Mesenteric fat pad (tissue), 1 donor: Measurements from ENCODE around the gene LARP7. TPM values are rescaled to one million over a fixed set of nuclear protein-coding genes. Genes with fewer than 3 reads are reported as not detected.
A peak's percentile ranks its signal among the peaks of the same experiment; 100 is the strongest.
"Not testable (repeated sequence)": the region's sequence is repeated elsewhere in the genome, so short reads cannot be mapped to it uniquely, and the experiment has no call there.

Source experiments
- DNase-seq: peaks from one replicate; pipeline ENCODE4 v3.0.0-alpha.2; 2020; ENCODE audit warnings: low spot score
- long read RNA-seq: library from polyadenylated mRNA; unstranded; transcript quantifications from one replicate; pipeline ENCODE4 v2.0.0, GENCODE V29; 2020
- total RNA-seq: library from RNA; stranded (reverse); fragmentation: NEBNext Ultra II Directional; extraction: Animal tissue kit (Norgen Biotek cat#: 25700); gene quantifications from one replicate; pipeline ENCODE4 v1.2.1, GENCODE V29; 2021
- donor health status: DM: yes; HTN: yes; CAD: no.

The LARP7 gene
- total RNA-seq: 36.0 TPM
- long read RNA-seq, partial matches to known transcripts: 7 of 12 reads
- long read RNA-seq, other reads (novel, unspliced or antisense): 3 of 12 reads

GRCh38 chr4:112636688-112637551, at the start of gene LARP7, which contains the start of gene ZGRF1:
TSS of gene LARP7 (plus strand) at chr4:112637143. CDS start at chr4:112644670, 7,527 bp downstream.
TSS of gene ZGRF1 (minus strand) at chr4:112636909. CDS start at chr4:112633176, 3,733 bp downstream.
- DNase-seq: peak; percentile 99

GRCh38 chr4:112589206-112589605, 47.7 kb upstream of the LARP7 start:
- no peak for DNase-seq

DNA sequence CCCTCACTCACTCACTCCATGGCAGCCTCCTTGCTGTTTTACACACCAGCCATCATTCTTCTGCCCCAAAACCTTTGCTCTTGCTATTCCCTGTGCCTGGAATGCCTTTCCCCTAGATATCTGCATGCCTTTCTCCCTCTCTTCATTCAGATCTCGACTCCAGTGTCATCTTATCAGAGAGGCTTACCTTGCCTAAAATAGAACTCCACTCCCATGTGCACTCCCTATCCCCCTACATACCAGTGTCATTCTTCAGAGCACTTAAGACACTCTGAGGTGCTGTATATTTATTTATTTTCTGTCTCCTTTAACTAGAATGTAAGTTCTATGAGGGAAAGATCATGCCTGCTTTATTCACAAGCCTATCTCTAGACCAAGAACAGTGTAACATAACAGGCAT, 45.4 kb upstream of the LARP7 start:
- no peak for DNase-seq

GRCh38 chr4:112592717-112593116, 44.2 kb upstream of the LARP7 start:
- no peak for DNase-seq

DNA sequence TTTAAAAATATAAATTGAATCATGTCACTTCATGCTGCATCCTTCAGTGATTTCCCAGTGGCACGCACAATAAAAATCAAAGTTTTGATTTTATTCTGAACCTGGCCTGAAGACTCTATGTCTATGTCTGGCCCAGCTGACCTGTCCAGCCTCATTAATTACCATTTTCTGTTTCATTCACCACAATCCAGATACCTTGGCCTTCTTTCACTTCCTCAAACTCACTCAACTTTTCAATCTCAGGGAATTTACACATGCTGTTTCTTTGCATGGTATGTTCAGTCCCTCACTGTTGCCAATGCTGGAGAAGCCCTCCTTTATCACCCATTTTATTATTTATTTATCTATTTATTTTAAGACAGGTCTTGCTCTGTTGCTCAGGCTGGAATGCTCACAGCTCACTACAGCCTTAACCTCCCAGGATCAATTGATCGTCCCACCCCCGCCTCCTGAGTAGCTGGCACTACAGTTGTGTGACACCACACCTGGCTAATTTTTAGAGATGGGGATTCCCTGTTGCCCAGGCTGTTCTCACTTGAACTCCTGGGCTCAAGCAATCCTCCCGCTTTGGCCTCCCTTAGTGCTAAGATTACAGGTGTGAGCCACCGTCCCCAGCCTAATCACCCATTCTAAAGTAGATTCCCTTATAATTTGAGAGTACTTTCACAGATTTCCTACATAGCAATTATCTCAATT, 43.4 kb upstream of the LARP7 start:
- no peak for DNase-seq

DNA sequence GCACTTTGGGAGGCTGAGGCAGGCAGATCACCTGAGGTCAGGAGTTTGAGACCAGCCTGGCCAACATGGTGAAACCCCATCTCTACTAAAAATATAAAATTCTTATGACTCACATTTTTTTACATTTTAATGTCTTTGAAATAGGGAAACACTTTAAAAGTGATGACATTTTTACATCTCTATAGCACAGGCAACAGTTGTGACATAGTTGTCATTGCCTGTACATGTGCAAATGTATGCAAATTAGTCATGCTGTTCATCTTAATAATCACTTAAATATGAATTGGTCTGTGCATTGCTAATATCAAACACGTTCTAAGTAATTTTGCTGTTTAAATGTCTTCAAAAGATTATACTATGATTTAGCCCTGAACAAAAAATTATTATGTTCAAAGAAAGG, 42.0 kb upstream of the LARP7 start:
- DNase-seq: no peak

DNA sequence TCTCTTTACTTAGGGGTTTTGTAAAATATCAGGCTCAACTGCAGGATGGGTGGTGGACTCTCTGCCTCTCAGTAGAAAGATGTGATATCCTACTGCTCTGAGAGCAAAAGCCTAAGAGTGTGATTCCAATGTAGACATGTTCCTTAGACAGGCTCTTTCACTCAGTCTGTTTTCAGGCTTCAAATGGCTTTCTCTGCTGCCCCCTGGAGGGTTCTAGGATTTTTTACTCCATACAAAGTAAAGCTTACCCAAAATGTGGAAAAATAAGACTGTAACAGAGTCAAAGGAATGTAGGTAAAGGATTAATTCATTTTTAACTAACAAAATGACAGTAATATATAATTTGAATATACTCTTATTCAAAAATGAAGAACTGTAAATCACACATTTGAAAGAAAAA, 32.4 kb upstream of the LARP7 start:
- no peak for DNase-seq

GRCh38 chr4:112612814-112613213, 24.1 kb upstream of the LARP7 start:
- not testable (repeated sequence) for DNase-seq

GRCh38 chr4:112616984-112617383, 20.0 kb upstream of the LARP7 start:
- DNase-seq: no peak

DNA sequence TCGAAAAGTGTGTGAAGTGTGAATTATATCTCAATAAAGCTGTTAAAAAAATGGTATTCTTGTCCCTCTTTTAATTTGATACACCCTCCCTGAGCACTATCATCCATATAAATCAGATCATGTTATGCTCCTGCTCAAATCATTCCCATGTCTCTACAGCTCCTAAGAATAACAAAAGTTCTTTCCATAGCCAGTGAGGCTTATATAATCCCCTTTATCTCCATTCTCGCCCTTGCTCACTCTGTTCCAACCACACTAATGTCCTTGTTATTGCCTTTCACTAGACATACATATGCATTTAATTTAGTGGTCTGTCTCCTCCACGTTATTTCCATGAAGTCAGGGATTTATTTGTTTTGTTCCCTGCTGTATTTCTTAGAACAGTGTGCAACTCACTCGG, 10.7 kb upstream of the LARP7 start:
- DNase-seq: no peak

DNA sequence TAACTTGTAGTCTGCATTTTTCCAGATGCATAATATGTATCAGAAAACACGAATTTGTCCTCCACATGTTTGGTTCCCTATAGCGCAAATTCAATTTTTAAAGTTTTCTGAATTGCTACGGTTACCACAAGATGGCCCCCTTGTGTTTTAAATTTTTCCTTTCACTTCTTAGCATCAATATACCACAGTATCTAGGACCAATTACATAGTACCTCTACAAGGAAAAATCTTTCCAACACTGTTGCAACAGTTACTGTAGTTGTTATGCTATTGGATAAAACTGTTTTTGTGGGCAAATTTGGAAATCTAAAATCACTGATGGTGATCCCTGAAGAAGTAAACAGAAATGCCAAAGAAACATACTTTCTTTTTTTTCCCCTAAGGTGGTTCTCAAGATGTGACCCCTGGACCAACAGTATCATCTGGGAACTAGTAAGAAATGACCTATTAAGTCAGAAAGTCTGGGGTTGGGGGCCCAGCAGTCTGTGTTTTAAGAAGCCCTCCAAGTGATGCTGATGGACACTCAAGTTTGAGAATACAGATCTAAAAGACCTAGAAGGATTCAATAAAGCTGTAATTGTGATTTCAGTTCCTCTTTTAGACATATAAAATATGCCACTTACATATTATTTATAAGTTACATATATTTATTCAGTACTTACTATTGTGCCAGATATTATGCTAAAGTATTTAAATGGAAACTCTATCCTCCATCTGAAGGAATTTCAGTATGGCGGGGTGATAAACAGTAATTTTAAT, 3.3 kb upstream of the LARP7 start:
- DNase-seq: no peak

GRCh38 chr4:112637552-112637866, 566 bp downstream of the LARP7 start:
- no peak for DNase-seq

GRCh38 chr4:112642526-112642925, 5.6 kb downstream of the LARP7 start:
- DNase-seq: no peak

GRCh38 chr4:112644595-112645535, 7.9 kb downstream of the LARP7 start:
- DNase-seq: not testable (repeated sequence)

GRCh38 chr4:112645541-112646329, 8.8 kb downstream of the LARP7 start:
- no peak for DNase-seq

GRCh38 chr4:112646632-112647537, 9.9 kb downstream of the LARP7 start:
- DNase-seq: no peak

DNA sequence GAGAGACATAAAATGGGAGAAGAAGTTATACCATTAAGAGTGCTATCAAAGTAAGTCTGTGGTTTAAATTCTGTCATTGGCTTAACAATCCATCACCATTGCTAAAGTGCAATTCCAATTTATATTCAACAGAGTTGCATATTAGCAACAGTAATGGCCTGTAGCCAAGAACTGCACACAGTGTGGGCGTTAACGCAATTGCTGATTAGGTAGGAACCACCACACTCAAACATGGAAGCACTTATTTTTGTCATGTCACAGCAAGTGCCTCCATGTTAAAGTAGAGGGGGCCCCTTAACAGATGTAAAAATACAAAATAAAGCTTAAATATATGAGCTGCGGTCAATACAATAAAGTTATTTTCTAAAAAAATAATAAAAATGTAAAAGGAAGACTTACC, 10.8 kb downstream of the LARP7 start:
- DNase-seq: no peak

DNA sequence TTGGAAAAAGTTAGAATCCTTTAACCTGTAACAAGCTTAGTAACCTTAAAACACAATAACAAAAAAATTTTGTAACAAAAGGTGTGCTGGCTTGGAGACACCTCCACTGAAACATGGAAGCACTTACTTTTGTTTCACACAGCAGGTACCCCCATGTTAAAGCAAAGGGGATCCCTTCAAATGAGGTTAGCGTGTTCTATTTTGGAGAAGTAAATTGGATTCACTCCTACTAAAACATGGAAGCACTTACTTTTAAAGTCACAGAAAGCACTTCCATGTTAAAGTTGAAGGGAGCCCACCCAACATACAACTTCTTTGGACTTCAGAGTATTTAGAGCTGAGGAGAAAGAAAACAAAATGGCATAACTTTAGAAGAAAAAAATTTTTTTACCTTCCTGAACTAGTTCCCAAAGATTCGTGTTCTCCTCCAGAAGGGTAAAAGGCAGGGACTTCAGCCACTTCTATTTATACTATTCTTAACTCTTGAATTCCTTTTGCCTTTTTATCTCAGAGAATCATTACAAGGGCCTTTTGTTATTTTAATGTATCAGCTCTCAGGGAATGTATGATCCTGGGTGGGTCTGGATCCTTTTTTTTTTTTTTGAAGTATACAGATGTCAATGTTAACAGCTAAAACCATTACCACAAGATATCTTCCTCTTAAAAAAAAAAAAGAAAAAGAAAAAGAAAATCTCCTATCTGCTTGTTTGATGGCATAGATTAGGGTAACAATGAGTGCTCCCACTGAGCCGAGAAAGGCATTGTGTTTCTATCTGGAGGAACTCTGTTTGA, 11.5 kb downstream of the LARP7 start:
- no peak for DNase-seq
